Ovary (tissue), 9 donors: ENCODE measurements around the gene ANTXRL. TPM values are rescaled to one million over a fixed set of nuclear protein-coding genes. Genes with fewer than 3 reads are reported as not detected.
"Not testable (repeated sequence)": the region's sequence is repeated elsewhere in the genome, so short reads cannot be mapped to it uniquely, and the experiment has no call there.

Experiments
- DNase-seq, 5 donors: peaks; one replicate each; pipeline ENCODE4 v3.0.0-alpha.2; 2019 to 2020
- H3K27ac ChIP-seq, 2 donors: fragments of 200-600 bp; one replicate each; pipeline versions ENCODE4 v1.5.1 to v1.8.0; 2019 to 2022
- H3K27me3 ChIP-seq: fragments of 200-600 bp; one replicate; pipeline ENCODE4 v1.8.0; 2022
- H3K36me3 ChIP-seq: fragments of 200-600 bp; sonication (generic); one replicate; pipeline ENCODE4 v1.5.1; 2019
- H3K4me1 ChIP-seq: one replicate; pipeline ENCODE4 v1.8.1; 2013; ENCODE audit warnings: mild to moderate bottlenecking, moderate library complexity; ENCODE audit not compliant: insufficient read depth
- H3K4me3 ChIP-seq: fragments of 200-600 bp; sonication (generic); one replicate; pipeline ENCODE4 v1.5.1; 2017
- H3K9me3 ChIP-seq, 2 donors: fragments of 200-600 bp in 1 of 2; sonication (generic) in 1 of 2; one replicate each; pipeline versions ENCODE4 v1.5.1 to v1.8.1; 2013 to 2019; ENCODE audit warnings: mild to moderate bottlenecking in 1 of 2, moderate library complexity in 1 of 2
- CTCF ChIP-seq, 3 donors: fragments of 450-650 bp in 2 of 3; fragments of 200-600 bp in 1 of 3; IDR thresholded peaks; one replicate each; pipeline versions ENCODE4 v1.5.1 to v1.8.0; 2016 to 2022; ENCODE audit warnings: antibody characterized with exemption in 3 of 3, mild to moderate bottlenecking in 1 of 3
- EP300 ChIP-seq: sonication (generic); formaldehyde crosslinking; IDR thresholded peaks from one replicate; pipeline ENCODE4 v1.6.1; 2017; ENCODE audit warnings: antibody characterized with exemption
- POLR2A ChIP-seq: fragments of 450-650 bp; IDR thresholded peaks from one replicate; pipeline ENCODE4 v1.6.1; 2017; ENCODE audit warnings: antibody characterized with exemption, mild to moderate bottlenecking, moderate library complexity
- WGBS, 3 donors: extraction: QIAGEN DNeasy Blood & Tissue Kit in 1 of 3; methylation state at CpG; one replicate each; pipeline versions ENCODE4 v1.1.5 to v1.1.7; 2013 to 2017; 5-methylcytosine and 5-hydroxymethylcytosine counted together
- intact Hi-C, 4 donors: fragments of 100-400 bp; cut with DNase I; formaldehyde crosslinking; loops; one replicate each; pipeline versions ENCODE4 v1.11.0 to v1.15.1; 2022 to 2023
- polyA plus RNA-seq, 2 donors: library from polyadenylated mRNA; stranded (reverse); fragments of 200-250 nt in 1 of 2; fragments of 350-450 nt in 1 of 2; fragmentation: Illumina TruSeq in 1 of 2; extraction: RNeasy Lipid Tissue Mini Kit (QIAGEN cat#74804) in 1 of 2; gene quantifications; one replicate each; pipeline ENCODE4 v1.2.3, GENCODE V29; 2013 to 2014
- total RNA-seq, 7 donors: library from RNA; depleted of rRNA in 2 of 7; stranded (reverse); fragments of >200 nt in 2 of 7; fragmentation: NEBNext Ultra II Directional in 3 of 7; extraction: Animal tissue kit (Norgen Biotek cat#: 25700) in 3 of 7; gene quantifications; one replicate each; pipeline versions ENCODE4 v1.1.0 to v1.2.4, GENCODE V29; 2016 to 2023
- donor health status: DM: no; HTN: no; CAD: no; lungs with moderate emphysema.
- donor health status: DM: no; HTN: no; CAD: no.
- donor health status: Bipolar disorder and iron deficiency.
- donor health status: DM: yes; HTN: yes; CAD: no.
- donor health status: DM: no; HTN: no; CAD: no.
- donor health status: DM: yes; HTN: yes; CAD: no.

Gene ANTXRL
- total and polyA plus RNA-seq, 9 donors, result 0.51 TPM; not detected in 8

- no peaks in the 10 kb centered on the region for H3K9me3 ChIP-seq
- no peak overlapping the region for H3K4me3 ChIP-seq
- no peaks in the 10 kb centered on the region for H3K4me1 ChIP-seq
- DNase-seq, result no peak
- no peak overlapping the region for H3K27ac ChIP-seq
- H3K27me3 ChIP-seq, result no peaks in the 10 kb centered on the region
- intact Hi-C loops, result no loop called here
- 80 to 92% (median 91%) methylated on average over 6 of the region's 6 CpGs for WGBS, 3 donors
- TF ChIP-seq EP300 (no peak), CTCF (IDR thresholded peaks at IDR 0.05) (no peak), POLR2A (no peak)
- no peaks in the 10 kb centered on the region for H3K36me3 ChIP-seq
Measured at GRCh38 chr10:46263831-46264268, 22.9 kb upstream of the ANTXRL start.

DNA sequence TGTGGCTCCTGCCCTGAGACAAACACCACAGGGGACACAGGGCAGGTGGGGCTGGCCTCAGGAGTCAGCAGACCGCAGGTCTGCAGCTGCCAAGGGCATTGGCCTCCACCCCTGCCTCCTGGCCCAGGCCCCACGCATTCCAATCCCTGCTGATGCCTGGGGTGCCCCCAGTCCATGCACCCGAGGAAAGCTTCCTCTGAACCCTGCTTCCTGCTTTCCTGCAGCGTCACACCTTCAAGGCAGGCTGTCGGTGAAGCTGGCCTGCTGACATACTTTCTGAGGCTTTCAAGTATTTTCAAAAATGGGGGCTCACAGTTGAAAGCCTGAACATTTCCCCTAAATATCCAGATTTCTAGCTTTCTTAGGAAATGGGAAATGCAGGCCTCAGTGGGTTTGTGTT, 22.5 kb upstream of the ANTXRL start:
- Histone ChIP-seq H3K9me3 (no peaks in the 10 kb centered on the region), H3K27ac (no peak overlapping the region), H3K36me3 (no peaks in the 10 kb centered on the region), H3K4me3 (no peak overlapping the region), H3K4me1 (no peaks in the 10 kb centered on the region), H3K27me3 (no peaks in the 10 kb centered on the region)
- intact Hi-C loops, result no loop called here
- 75 to 81% (median 76%) methylated on average over 5 of the region's 5 CpGs for WGBS, 3 donors
- no peak for DNase-seq
- TF ChIP-seq CTCF (IDR thresholded peaks at IDR 0.05) (no peak), EP300 (no peak), POLR2A (no peak)

DNA sequence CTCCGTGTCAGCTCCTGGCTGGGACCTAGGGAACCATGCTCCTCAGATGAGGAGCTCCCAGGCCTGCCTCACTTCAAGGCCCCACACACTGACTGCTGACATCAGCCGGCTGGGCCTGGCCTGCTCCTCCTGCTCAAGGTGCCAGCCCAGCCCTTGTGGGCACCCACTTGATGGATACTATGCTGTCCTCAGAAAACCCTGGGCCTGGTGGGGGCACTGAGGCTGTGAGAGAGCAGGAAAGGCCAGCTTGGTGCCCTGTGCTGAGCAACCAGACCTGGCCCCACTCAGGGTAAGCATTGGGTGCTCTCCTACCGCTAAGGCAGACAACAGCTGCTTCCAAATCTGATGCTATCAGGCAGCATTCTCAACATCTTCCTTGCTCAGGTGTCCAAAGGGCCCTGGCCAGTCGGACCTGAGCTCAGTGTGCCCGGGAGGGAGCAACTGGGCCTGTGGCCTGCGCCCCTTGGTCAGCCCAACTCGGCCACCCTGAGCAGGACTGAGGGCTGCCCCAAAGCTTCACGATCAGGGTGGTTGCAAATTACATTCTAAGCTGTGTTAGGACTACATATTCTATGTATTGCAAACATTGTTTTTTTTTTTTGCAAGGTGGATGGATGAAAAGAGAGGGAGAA, 21.9 kb upstream of the ANTXRL start:
- no peak for TF ChIP-seq CTCF (IDR thresholded peaks at IDR 0.05)
- no peak for DNase-seq
- intact Hi-C loops, result no loop called here
- WGBS, 3 donors, result 89 to 93% (median 92%) methylated on average over 8 of the region's 8 CpGs
- H3K27ac ChIP-seq, result no peak overlapping the region
- no peaks in the 10 kb centered on the region for H3K4me1 ChIP-seq
- H3K4me3 ChIP-seq, result no peak overlapping the region
- H3K9me3 ChIP-seq, result no peaks in the 10 kb centered on the region
- H3K36me3 ChIP-seq, result no peaks in the 10 kb centered on the region
- H3K27me3 ChIP-seq, result no peaks in the 10 kb centered on the region

DNA sequence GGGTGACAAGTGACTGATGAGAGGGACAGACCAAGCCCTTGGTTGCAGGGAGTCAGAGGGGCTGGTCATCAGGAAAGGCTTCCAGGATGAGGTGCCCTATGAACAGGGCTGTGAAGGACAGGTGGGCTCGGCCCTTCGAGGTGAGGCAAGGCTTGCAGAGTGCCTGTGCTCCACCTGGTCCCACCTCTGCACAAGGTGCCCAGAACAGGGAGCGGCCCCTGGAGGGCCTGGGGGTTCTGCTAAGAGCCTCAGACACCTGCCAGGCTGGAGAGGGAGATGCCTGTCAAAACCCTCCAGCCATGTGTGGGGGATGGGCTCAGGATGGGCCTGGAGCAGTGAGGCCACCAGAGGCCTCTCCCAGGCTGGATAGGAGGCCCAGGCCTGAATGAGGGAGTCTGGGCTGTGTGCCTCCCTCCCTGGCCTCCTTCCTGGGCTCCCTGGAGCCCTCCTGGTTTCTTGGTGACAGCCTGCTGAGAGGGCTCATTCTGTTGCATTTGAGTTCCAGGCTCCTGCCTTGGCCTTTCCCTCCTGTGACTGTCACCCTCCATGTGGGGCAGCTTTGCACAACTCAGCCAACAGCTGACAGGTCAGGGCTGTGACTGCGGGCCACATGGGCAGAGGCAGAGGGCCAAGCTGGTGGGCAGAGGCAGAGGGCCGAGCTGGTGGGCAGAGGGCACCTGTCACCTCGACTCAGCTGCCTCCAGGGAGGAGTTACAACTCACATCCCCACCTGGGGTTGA, 21.1 kb upstream of the ANTXRL start:
- WGBS, 3 donors, result 87 to 96% (median 90%) methylated on average over 5 to 6 of the region's 6 CpGs
- H3K4me3 ChIP-seq, H3K36me3 ChIP-seq, H3K27me3 ChIP-seq, H3K27ac ChIP-seq, intact Hi-C loops, H3K4me1 ChIP-seq, DNase-seq, H3K9me3 ChIP-seq: not testable (repeated sequence)

GRCh38 chr10:46266306-46266985, 20.4 kb upstream of the ANTXRL start:
- DNase-seq, result no peak
- intact Hi-C loops, result no loop called here
- TF ChIP-seq POLR2A (no peak), CTCF (IDR thresholded peaks at IDR 0.05) (no peak), EP300 (no peak)

More at GRCh38 chr10:46266306-46266985, 20.4 kb upstream of the ANTXRL start:
- H3K4me3 ChIP-seq, result no peak overlapping the region
- H3K27me3 ChIP-seq, result no peaks in the 10 kb centered on the region
- no peaks in the 10 kb centered on the region for H3K9me3 ChIP-seq
- H3K27ac ChIP-seq, result no peak overlapping the region
- 85 to 92% (median 86%) methylated on average over 17 to 21 of the region's 21 CpGs for WGBS, 3 donors
- no peaks in the 10 kb centered on the region for H3K36me3 ChIP-seq
- H3K4me1 ChIP-seq, result no peaks in the 10 kb centered on the region
